ENCODE measurements around the gene NANOS3. TPM values are rescaled to one million over a fixed set of nuclear protein-coding genes. Genes with fewer than 3 reads are reported as not detected.

NANOS3 gene
- total RNA-seq, 4 donors from 2014 or later = 1.2 TPM; not detected in 3

GRCh38 chr19:13859361-13859880 lies 17.5 kb upstream of the NANOS3 start:
- H3K27me3 ChIP-seq = no peaks in the 10 kb centered on the region
- H3K36me3 ChIP-seq = no peaks in the 10 kb centered on the region
- H3K4me1 ChIP-seq = no peaks in the 10 kb centered on the region
- TF ChIP-seq CTCF (IDR thresholded peaks at IDR 0.05) = no peak
- TF ChIP-seq POLR2A (IDR thresholded peaks at IDR 0.05) = no peak
- H3K9me3 ChIP-seq = no peaks in the 10 kb centered on the region
- no peak for DNase-seq
- intact Hi-C loops (cut with DNase I; ENCODE audit: low total_unique reads) = no loop called here
- H3K27ac ChIP-seq = no peak overlapping the region
- no peak overlapping the region for H3K4me3 ChIP-seq

GRCh38 chr19:13860679-13861391 lies 16.1 kb upstream of the NANOS3 start:
- H3K27me3 ChIP-seq = no peaks in the 10 kb centered on the region
- DNase-seq = no peak
- H3K4me1 ChIP-seq = peaks cover 0 to 8% of the 10 kb centered on the region in 2 donors
- TF ChIP-seq POLR2A (IDR thresholded peaks at IDR 0.05) (no peak), CTCF (IDR thresholded peaks at IDR 0.05) (no peak)
- H3K36me3 ChIP-seq = no peaks in the 10 kb centered on the region
- no peaks in the 10 kb centered on the region for H3K9me3 ChIP-seq
- intact Hi-C loops (cut with DNase I; ENCODE audit: low total_unique reads) = loop anchor here (10.0 kb wide), 1 partner anchor 266 kb away; no protein-coding TSS in a partner anchor
- H3K4me3 ChIP-seq = no peak overlapping the region
- H3K27ac ChIP-seq = peak overlapping the region; percentile 86 to 96

- Histone ChIP-seq H3K27ac (peak overlapping the region; percentile 86 to 96), H3K36me3 (no peaks in the 10 kb centered on the region), H3K4me1 (peaks cover 0 to 12% of the 10 kb centered on the region in 2 donors), H3K9me3 (no peaks in the 10 kb centered on the region), H3K4me3 (peak overlapping the region; percentile 27 to 31), H3K27me3 (no peaks in the 10 kb centered on the region)
- DNase-seq = no peak
- TF ChIP-seq CTCF (IDR thresholded peaks at IDR 0.05) = no peak
- no peak for TF ChIP-seq POLR2A (IDR thresholded peaks at IDR 0.05)
- intact Hi-C loops (cut with DNase I; ENCODE audit: low total_unique reads) = loop anchor here (10.0 kb wide), 1 partner anchor 267 kb away; no protein-coding TSS in a partner anchor
These were observed 15.6 kb upstream of the NANOS3 start for GRCh38 chr19:13861392-13861713.

- TF ChIP-seq CTCF (IDR thresholded peaks at IDR 0.05) (peak; percentile 95 to 99 (median 98)), POLR2A (IDR thresholded peaks at IDR 0.05) (peak in 1 of 2 donors; percentile 50)
- H3K4me1 ChIP-seq = peaks cover 0 to 12% of the 10 kb centered on the region in 2 donors
- H3K9me3 ChIP-seq = no peaks in the 10 kb centered on the region
- DNase-seq = peak; percentile 95 to 97
- H3K4me3 ChIP-seq = peak overlapping the region; percentile 27 to 31
- H3K27me3 ChIP-seq = no peaks in the 10 kb centered on the region
- intact Hi-C loops (cut with DNase I; ENCODE audit: low total_unique reads) = loop anchor here (10.0 kb wide), 1 partner anchor 267 kb away; no protein-coding TSS in a partner anchor
- peak overlapping the region; percentile 86 to 96 for H3K27ac ChIP-seq
- no peaks in the 10 kb centered on the region for H3K36me3 ChIP-seq
These were observed 15.0 kb upstream of the NANOS3 start for GRCh38 chr19:13861714-13862531.
